ENCODE data around the gene ECHDC3. TPM values are rescaled to one million over a fixed set of nuclear protein-coding genes. Genes with fewer than 3 reads are reported as not detected.

ECHDC3 gene
- total and polyA plus RNA-seq, 2 of the 13 experiments (the other 11 are each of a cell fraction or from before 2014, with no cell fraction given) = not detected

DNA sequence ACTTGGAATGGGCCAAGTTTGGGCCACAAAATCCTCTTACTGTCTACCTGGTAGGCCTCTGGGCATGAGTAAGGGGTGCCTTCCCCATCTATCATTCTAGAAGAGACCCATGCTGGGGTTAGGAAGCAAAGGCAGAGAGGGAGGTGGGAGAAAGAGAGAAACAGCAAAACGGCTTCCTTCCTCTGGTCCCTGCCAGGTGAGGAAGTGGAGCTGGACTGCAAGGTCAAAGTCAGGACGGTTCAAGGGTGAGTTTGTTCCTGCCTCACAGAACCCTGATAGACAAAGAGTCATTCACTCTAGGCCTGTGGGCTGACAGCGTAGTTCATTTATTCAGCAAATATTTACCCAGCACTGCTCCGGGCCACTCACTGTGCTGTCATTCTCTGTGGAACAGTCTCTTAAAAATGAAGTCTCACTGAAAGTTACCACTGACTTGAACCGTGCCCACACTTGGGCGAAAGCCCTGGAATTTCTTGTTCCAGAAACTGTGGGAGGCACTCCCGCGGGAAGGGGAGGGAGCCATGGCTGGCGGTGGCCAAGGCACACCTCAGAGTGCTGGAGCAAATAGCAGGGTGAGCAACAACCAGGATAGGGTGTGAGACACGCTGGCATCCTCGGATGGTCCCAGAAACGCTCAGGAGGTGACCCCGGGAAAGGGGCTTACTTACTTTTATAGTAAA is 26.2 kb upstream of the ECHDC3 start (continued):
- no peak for TF ChIP-seq SMAD1 (CRISPR knock-in tag; IDR thresholded peaks at IDR 0.05; ENCODE audit: borderline replicate concordance, low read depth)
- no peak for TF ChIP-seq ZSCAN5A (CRISPR knock-in tag; IDR thresholded peaks at IDR 0.05; ENCODE audit: borderline replicate concordance)
- TF ChIP-seq REL (CRISPR knock-in tag; conservative IDR thresholded peaks at IDR 0.05) = 0 out of 2 replicates have a peak, but pooled peaks have one; percentile 9
- no peak for TF ChIP-seq ATF1 (CRISPR knock-in tag; IDR thresholded peaks at IDR 0.05)
- TF ChIP-seq TRIM22 (IDR thresholded peaks at IDR 0.05) = no peak
- no peak for TF ChIP-seq ZNF747 (CRISPR knock-in tag; IDR thresholded peaks at IDR 0.05; ENCODE audit: borderline replicate concordance)
- TF ChIP-seq SOX13 (IDR thresholded peaks at IDR 0.05) = peak; percentile 71; the same call in 1 of the 2 replicates
- peak in 1 of 2 experiments; percentile 93; a peak in 2 of 4 replicates for TF ChIP-seq SOX13 (CRISPR knock-in tag; conservative IDR thresholded peaks at IDR 0.05 in 1 of 2, IDR thresholded peaks at IDR 0.05 in 1 of 2)
- TF ChIP-seq ZNF136 (CRISPR knock-in tag; IDR thresholded peaks at IDR 0.05; ENCODE audit: low read depth) = 0 out of 2 replicates have a peak, but pooled peaks have one; percentile 31
- no peak for TF ChIP-seq HOXA9 (CRISPR knock-in tag; IDR thresholded peaks at IDR 0.05; ENCODE audit: borderline replicate concordance)
- 0 out of 2 replicates have a peak, but pooled peaks have one; percentile 30 for TF ChIP-seq ZNF782 (CRISPR knock-in tag; IDR thresholded peaks at IDR 0.05; ENCODE audit: borderline replicate concordance)
- no peak for TF ChIP-seq JDP2 (CRISPR knock-in tag; IDR thresholded peaks at IDR 0.05; ENCODE audit: borderline replicate concordance)
- TF ChIP-seq, protein P1, sequence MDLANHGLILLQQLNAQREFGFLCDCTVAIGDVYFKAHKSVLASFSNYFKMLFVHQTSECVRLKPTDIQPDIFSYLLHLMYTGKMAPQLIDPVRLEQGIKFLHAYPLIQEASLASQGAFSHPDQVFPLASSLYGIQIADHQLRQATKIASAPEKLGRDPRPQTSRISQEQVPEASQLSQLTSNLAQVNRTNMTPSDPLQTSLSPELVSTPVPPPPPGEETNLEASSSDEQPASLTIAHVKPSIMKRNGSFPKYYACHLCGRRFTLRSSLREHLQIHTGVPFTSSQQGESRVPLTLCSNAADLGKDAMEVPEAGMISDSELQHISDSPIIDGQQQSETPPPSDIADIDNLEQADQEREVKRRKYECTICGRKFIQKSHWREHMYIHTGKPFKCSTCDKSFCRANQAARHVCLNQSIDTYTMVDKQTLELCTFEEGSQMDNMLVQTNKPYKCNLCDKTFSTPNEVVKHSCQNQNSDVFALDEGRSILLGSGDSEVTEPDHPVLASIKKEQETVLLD (CRISPR knock-in tag; IDR thresholded peaks at IDR 0.05; ENCODE audit: low read depth) = no peak
- no peak for TF ChIP-seq CENPX (CRISPR knock-in tag; IDR thresholded peaks at IDR 0.05)
- peak; percentile 50; the same call in 1 of the 2 replicates for TF ChIP-seq ZNF281 (CRISPR knock-in tag; IDR thresholded peaks at IDR 0.05; ENCODE audit: borderline replicate concordance)
- TF ChIP-seq ZNF543 (CRISPR knock-in tag; IDR thresholded peaks at IDR 0.05) = 0 out of 2 replicates have a peak, but pooled peaks have one; percentile 54
- no peak; a peak in 1 of 4 replicates for TF ChIP-seq MAFK (conservative IDR thresholded peaks at IDR 0.05 in 1 of 2, IDR thresholded peaks at IDR 0.05 in 1 of 2; ENCODE audit: low read length in 2 of 2)
- TF ChIP-seq ZNF367 (CRISPR knock-in tag; IDR thresholded peaks at IDR 0.05; ENCODE audit: borderline replicate concordance) = no peak
- TF ChIP-seq GATA4 (IDR thresholded peaks at IDR 0.05; ENCODE audit: borderline replicate concordance, low read depth) = no peak; the same call in 1 of the 2 replicates
- TF ChIP-seq ZBTB7A (CRISPR knock-in tag; IDR thresholded peaks at IDR 0.05) = peak; percentile 72
- peak; percentile 24; the same call in 1 of the 2 replicates for TF ChIP-seq ZNF644 (CRISPR knock-in tag; IDR thresholded peaks at IDR 0.05; ENCODE audit: low read depth)
- TF ChIP-seq ERF (CRISPR knock-in tag; IDR thresholded peaks at IDR 0.05) = peak; percentile 91
- TF ChIP-seq POGZ (CRISPR knock-in tag; IDR thresholded peaks at IDR 0.05) = peak; percentile 89

Measured in HepG2 (cell line).